GM15510 (cell line): ENCODE data around the gene GAPDHS.

ENCODE experiments used
- POLR2A ChIP-seq: IDR thresholded peaks from 3 replicates; pipeline ENCODE4 v1.6.1; 2011; ENCODE audit warnings: borderline replicate concordance; ENCODE audit not compliant: insufficient read length; ENCODE audit errors: extremely low read depth

Gene GAPDHS

GRCh38 chr19:35533201-35533821 lies at the start of gene GAPDHS:
TSS of gene GAPDHS (plus strand) at chr19:35533456. CDS start at chr19:35533528, 72 bp downstream.
- TF ChIP-seq POLR2A, result no peak

DNA sequence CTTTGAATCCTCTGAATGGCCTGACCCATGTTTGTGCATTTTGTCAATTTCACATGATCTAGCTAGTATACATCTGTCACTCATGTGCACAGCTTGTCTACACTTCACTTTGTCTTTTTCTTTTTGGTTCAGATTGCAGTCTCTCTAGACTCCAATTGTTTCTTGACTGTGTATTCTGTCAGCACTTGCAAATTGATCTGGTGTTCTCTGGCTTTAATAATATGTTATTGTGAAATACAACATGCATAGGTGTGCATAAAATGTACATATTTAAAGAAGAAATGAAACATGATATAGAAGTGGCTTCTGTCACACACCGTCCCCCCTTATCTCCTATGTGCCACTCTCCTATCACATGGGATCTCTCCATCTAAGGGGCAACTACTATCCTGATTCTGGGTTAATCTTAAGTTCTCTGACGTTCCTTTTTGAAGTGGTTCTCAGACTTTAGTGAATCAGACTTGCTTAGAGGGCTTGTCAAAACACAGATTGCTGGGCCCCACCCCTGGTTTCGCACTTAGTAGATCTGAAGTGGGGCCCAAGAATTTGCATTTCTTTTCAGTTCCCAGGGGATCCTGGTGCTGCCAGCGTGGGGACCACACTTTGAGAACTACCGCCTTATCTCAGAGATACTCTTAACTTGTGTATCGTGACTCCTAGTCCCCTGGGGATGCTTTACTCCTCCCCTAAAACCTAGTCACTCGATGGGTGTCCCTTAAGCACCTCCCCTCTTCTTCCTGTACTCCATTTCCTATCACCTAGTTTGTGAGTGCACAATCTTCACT lies 48.8 kb upstream of the GAPDHS start:
- TF ChIP-seq POLR2A, result no peak

DNA sequence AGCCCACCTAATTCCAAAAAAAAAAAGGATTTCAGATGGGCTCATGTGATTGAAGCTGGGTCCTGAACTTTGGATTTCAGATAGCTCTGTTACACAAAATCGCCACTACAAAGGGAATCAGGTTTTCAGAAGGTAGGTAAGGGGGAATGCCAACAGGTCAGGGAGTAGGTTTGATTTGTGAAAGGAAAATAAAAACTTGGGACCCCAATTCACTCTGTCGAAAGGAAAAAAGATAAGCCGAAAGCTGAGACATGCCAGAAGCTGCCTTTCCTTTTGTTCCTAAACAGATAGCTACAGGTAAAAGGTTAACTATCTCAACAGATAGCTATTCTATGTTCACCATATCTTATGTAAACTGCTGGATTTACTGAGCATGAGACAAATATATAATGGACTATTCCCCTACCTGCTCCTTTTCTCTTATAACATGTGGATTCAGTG lies 47.0 kb upstream of the GAPDHS start:
- TF ChIP-seq POLR2A, result no peak

DNA sequence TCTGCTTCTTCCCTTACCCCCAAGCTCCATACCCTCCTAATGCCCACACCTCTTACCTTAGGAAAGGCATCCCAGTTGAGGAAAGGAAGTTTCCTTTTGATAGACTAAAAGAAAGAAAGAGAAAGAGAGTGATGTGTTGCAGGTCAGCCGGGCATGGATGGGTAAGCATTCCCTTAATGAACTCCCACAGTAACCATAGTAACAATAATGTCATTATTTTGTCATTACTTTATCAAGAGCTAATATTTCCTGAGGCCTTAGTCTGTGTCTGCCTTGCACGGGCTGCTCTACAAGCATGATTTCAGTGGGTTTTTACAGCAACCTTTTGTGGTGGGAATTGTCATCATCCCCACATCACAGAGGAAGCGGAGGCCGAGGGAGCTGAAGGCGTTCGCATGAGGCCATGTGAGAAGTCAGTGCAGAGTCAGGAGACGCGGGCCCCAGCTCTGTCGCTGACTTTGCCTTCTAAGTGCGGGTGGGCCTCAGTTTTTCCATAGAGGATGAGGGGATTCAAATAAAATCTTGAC lies 45.5 kb upstream of the GAPDHS start:
- TF ChIP-seq POLR2A, result no peak

- TF ChIP-seq POLR2A, result no peak
Observed at GRCh38 chr19:35488677-35489076, 44.6 kb upstream of the GAPDHS start.

- TF ChIP-seq POLR2A, result no peak
Observed at GRCh38 chr19:35490364-35490763, 42.9 kb upstream of the GAPDHS start, which contains the start of gene KRTDAP. TSS of gene KRTDAP (minus strand) at chr19:35490464. CDS start at chr19:35490442, 22 bp downstream.

GRCh38 chr19:35491836-35492360 lies 41.4 kb upstream of the GAPDHS start:
- TF ChIP-seq POLR2A, result no peak

DNA sequence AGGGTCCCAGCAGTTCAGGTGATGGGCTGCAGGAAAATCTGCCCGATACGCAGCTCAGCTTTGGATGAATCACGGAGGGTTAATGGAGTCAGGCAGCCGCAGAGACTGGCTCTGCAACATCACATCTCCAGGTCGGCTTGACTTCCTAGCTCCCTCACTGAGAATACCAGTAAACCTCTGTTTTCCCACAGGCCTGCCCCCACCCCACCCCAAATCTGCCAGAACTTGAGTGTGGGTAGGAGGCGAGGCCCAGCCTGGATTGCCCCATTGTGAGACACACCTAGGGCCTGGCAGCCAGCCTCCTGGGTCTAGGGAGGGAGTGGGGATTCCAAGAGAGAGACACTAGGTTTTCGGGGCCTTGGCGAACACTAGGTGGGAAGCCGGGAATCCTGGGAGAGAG lies 39.3 kb upstream of the GAPDHS start:
- no peak for TF ChIP-seq POLR2A

DNA sequence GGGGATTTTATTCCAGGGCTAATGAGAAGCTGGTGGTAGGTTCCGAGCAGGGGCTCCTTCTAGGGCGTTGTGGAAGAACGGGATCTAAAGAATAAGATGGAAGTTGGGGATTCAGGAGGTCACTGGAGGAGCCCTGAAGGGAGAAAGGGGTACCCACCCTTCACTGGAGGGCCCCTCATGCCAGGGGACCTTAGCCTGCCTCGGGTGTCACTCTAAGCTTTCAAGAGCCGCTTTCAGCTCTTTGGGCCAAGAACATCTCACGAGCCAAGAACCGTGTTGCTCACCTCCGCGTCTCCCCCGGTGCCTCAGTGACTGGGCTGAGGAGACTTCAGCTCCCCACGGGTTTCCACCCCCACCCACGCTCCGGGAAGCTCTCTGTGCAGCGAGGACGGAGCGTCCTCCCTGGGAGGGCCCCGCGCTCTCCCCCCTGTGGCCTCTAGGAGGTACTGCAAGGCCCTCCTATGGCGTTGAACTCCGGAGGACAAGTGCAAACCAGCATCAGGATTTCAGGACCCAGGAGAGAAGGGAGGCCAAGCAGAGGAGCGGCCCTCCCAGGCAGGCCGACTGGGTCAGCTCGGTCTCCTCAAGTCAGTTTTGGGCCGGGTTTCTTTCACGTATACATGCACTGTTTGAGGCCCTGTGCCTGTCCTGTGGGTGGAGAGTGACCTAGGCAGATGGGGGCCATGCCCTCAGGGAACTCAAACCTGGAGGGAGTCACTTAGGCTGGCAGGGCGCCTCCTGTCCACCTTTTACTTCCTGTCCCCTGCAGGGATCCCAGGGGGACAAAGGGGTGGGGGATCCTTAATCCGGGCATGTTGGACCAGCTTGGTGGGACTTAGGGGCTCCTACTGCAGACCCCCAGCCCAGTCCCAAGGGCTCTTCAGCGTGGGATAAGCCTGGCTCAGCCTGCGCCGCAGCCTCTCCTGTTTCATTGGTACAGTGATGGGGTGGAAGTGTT lies 37.9 kb upstream of the GAPDHS start:
- TF ChIP-seq POLR2A, result no peak

DNA sequence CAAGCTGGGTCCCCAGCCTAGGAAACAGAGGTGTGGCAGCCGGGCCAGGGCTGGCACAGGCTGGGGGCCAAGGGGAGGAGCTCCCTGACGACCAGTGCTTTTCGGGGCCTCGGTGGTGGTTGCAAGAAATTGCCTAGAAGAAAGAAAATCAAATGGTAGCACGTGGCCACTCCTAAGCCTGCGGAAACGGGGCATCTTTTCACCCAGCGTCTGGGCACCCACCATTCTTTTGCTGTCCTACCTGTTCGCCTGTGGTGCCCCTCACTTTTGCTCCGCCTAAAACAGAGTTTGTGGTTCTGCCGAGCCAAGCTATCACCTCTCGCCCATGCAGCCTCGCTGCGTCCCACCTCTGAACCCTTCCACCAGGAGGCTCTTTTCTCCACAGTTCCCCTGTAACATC lies 35.9 kb upstream of the GAPDHS start:
- TF ChIP-seq POLR2A, result no peak

DNA sequence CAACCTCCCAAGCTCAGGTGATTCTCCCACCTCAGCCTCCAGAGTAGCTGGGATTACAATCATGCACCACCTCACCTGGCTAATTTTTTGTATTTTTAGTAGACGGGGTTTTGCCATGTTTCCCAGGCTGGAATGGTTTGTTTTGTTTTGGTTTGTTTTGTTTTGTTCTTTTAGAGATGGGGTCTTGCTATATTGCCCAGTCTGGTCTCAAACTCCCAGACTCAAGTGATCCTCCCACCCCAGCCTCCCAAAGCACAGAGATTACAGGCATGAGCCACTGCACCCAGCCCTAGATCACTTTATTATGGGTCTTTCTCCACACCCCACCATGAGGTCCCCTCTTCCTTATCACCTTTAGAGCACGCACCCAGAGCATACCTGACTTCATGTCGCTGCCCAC lies 35.0 kb upstream of the GAPDHS start:
- no peak for TF ChIP-seq POLR2A

- no peak for TF ChIP-seq POLR2A
Observed at GRCh38 chr19:35498984-35499527, 34.2 kb upstream of the GAPDHS start.

DNA sequence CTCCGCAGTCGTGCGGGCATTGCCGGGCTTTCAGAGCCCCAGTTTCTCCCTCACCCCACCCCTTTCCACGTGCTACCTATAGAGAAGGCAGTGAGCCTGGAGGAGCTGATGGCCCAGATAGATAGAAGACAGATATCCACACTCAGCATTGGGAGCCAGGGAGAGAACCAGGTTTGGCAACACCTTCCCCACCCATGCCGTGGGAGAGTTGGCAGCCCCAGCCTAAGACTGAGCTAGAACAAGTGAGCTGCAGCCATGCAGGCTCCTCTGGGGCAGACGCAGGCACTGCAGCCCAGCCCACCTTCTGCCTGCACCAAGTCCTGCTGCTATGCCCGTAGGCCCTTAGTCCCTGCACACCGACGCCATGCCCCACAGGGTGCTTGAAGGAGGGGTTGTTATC lies 32.6 kb upstream of the GAPDHS start:
- no peak for TF ChIP-seq POLR2A

- no peak for TF ChIP-seq POLR2A
Observed at GRCh38 chr19:35501684-35502083, 31.6 kb upstream of the GAPDHS start.
